ENCODE data around the gene GRM4. TPM values are rescaled to one million over a fixed set of nuclear protein-coding genes. Genes with fewer than 3 reads are reported as not detected.

The GRM4 gene
- total RNA-seq, 1 donor from 2014 or later = not detected

DNA sequence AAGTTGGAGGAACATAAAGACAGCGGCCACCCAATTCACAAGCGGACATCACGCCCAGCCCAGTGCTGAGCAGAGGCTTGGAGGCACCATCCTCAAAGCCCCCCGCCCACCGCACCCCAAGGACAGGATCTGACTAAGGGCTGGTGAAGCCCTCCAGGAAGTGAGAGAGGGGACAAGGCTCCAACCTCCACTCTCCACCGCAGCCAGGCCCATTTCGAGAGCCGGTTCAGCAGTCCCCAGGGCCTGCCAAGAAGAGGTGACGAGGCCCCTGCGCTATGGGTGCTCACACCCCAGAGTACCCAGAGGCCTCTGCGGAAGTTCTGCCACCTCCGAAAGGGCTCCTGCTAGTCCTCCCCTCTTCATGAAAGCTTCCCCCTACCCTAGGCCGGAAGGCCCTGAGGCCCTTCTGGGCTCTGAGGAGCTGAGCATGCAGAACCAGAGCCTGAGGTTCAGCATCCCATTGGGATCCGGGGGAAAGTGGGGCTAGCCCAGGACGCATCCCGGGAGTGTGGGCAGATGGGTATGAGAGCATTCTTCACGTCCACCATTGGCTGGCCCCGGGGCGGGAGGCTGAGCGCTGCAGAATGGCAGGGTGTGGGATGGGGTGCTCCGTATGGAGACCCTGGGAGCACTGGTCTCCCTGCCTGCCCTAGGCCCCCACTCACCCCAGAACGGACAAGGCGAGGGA is 2.5 kb downstream of the GRM4 start:
- no peak for DNase-seq (ENCODE audit: low spot score)

DNA sequence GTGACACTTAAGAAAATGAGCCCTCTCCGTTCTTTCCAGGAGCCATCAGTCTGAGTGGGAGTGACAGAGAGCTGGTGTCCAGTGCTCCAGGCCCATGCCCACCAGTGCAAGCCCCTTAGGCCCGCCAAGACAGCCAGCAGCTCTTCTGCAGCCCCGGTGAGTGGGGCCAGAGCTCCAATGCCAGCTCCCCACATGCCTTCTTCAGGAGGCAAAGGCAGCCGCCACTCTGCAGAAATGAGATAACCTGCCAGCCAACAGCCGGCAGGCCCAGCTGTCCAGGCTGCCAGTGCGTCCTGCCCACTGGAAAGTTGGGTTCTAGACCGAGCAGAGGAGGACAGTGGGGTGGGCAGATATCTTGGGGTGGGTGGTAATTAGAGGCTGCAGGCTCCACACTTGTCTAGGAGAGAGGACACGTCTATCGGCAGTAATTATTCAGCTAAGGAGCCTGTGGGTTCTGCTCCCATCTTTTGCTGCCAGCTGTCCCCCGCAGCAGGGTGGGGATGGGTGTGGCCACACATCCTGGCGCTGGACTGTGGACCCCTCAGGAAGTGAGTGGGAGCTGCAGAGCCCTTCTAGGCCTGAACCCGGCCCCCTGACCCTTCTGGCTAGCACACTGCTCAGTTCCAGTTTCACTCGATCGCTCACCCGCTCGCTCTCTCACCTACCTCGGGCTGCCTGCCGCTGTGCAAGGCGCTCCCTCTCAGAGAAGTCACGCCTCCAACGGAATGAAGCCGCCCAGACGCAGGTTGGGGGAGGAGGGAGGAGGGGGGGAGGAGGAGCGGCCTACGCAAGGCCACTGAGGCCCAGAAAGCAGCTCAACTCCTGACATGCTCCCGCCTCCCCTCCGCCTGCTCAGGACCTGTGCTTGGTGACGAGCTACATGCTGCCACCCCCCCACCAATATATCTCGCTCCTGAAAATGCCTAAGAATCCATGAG is 3.6 kb downstream of the GRM4 start:
- DNase-seq (ENCODE audit: low spot score) = no peak

DNA sequence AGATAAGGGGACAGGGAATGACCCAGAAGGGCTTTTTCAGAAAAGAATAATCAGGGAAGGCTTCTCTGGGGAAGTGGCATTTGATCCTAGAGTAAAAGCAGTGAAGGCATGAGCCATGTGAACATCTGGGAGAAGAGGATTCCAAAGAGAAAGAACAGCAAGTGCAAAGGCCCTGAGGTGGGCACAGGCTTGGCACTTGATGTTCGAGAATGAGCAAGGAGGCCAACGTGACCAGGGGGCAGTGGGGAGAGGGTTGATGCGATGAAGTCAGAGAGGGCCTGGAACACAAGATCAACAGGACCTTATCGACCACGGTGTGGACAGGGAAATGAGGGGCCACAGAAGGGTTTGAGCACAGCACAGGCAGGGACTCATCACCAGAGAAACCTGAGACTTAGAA is 5.8 kb downstream of the GRM4 start:
- no peak for DNase-seq (ENCODE audit: low spot score)

DNA sequence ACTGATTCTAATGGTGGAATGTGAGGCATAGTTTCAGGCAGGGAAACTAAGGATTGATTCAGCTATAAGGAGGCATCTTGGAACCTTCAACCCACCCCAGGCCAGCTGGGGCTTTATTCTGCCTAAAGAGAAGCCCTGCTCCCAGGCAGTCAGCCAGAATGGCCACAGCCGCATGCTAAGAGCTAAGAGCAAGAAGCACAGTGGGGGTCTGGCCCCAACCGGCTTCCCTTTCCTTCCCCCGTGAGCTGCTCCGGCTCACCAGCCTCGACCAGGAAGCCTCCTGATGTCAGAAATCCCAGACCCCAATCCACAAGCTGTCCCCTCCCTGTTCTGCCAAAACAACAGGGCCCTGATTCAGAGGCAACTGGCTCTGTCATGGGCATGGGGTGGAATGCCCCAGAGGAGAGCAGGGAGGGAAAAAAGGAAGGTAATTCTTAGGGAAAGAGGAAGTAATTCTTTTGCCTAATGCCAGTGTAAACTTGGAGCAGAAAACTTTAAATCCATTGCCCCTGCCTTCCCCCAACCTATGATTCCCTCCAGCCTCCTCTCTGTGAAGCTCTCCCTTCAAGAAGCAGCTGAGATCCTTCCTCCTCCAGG is 6.9 kb downstream of the GRM4 start:
- no peak for DNase-seq (ENCODE audit: low spot score)

GRCh38 chr6:34138191-34138590 is 7.7 kb downstream of the GRM4 start:
- DNase-seq (ENCODE audit: low spot score) = no peak

DNA sequence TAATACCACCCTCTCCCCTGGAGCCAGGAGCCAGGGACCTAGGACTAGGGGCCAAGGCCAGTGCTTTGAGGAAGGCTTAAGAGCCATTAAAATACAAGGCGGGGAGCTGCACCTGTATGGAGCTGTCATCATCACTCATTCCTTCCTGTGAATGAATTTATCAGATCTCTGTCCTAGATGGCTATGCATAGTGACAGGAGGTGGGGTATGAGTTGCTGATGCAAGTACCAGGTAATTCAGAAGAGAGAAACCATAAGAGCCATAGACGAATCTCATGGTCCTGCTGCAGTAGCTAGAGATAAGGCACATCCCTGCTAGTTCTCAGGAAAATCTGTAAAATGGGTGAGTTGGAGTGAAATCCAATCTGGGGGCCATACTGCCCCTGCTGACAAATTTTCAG is 10.3 kb downstream of the GRM4 start:
- no peak for DNase-seq (ENCODE audit: low spot score)

DNA sequence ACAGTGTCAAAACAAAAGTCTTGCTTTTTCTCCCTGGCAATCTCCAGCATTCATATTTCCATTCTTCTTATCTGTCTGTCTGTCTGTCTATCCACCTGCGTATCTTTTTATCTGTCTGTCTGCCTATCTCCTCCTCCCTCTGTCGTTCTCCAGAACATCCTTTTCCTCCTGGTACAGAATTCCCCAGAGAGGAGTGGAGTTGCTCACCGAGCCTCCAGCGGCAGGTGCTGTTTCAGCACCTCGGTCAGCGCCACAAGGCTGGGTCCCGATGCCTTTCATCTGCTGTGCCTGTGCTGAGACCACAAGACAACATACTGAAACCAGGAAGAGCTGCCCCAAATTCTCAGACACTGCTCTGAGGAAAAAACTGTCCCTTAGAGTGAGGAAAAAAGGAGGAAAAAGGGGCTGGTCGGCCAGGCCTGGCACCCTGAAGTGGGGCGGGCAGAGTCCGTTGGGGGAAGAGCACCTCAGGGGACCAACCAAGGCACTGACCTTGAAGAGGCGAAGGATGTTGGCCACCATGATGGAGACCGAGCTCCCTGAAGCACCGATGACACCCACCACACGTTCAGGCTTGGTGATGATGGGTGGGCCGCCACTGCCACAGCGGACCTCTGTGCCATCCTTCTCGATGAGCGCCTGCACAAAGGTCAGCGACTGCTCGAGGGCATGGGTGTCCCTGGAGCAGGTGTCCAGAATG is 13.3 kb downstream of the GRM4 start:
- DNase-seq (ENCODE audit: low spot score) = no peak

GRCh38 chr6:34131326-34132290 is 14.3 kb downstream of the GRM4 start:
- DNase-seq (ENCODE audit: low spot score) = no peak

DNA sequence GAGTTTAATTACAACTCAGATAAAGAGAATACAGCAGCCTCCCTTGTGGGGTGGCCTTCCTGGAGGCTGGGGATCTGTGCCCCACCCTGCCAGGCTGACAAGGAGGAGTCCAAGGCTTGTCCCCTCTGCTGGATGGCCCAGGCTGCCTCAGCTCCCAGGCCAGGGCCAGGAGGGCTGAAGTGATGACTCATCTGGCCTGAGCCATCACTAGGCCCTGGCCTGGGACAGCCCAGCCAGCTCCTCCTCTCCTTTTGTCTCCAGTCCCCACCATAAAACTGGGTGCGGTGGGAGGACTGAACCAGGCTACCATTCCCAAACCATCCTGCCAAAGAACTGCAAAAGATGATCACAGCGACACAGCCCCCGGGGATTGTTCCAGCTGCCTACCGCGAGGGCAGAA is 15.0 kb downstream of the GRM4 start:
- DNase-seq (ENCODE audit: low spot score) = no peak

GRCh38 chr6:34129753-34130152 is 16.1 kb downstream of the GRM4 start:
- DNase-seq (ENCODE audit: low spot score) = no peak

- no peak for DNase-seq (ENCODE audit: low spot score)
Measured at GRCh38 chr6:34128045-34128444, 17.8 kb downstream of the GRM4 start.

DNA sequence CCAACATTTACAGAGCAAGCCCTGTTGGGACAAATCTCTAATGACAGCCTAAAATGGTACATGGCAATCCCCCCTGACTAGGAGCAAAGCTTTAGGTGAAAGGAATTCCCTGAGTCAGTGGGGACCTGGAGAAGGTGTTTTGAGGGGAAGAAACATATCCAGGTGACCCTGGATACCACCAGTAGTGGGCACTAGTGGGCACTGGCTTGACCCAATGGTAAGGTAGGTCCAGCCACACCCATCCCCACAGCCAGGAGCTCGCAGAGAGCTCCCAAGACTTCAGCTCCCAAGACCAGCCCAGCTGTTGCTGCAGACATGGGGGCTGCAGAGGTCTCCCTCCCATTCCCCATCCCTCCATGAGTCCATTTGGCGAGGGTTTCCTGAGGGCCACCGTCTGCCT is 19.5 kb downstream of the GRM4 start:
- no peak for DNase-seq (ENCODE audit: low spot score)

DNA sequence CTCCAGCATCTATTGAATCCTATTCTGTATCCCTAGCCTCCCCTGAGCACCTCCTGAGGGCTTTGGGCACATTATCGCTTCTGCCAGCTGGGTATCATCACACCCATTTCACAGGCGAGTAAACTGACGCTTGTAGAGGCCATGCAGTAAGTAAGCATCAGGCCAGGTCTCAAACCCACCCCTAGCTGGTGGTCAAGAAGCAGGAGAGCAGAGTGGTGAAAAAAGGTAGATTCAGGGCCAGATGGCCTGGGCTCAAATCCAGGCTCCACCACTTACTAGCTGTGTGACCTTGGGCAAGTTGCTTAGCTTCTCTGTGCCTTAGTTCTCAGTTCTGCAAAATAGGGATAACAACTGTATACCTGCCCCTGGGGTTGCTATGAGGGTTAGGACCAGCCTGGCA is 19.9 kb downstream of the GRM4 start:
- DNase-seq (ENCODE audit: low spot score) = no peak

DNA sequence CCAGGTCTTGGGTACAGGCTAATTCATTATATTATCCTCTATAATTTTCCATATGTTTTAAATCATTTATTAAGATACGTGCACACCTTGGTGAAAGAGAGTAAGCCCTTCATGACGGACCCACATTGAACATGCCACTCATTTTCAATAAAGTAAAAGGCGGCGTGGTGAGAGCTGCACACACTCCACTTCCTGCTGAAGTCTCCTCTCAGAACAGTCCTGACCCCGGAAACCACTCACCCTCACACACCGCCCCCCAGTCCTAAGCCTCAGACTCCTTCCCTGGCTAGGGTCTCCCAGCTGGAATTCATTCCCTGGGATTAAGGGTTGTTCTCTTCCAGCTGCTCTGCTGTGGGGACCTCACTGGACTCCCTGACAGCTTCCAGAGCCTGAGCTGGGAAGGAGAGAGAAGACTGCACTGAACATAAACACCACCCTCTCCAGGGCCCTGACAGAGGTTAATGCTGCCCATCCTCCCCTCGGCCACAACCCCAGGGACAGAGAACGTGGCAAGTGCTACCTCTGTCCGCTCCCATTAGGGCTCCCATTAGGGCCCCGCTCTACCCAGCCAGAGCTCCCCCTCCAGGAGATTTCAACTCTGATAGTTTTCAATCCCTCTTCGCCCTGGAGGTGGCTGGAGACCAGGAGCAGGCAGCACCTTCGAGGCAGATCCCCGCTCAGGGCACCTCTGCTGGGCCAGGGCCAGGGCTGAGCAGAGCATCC is 24.8 kb downstream of the GRM4 start:
- DNase-seq (ENCODE audit: low spot score) = no peak

DNA sequence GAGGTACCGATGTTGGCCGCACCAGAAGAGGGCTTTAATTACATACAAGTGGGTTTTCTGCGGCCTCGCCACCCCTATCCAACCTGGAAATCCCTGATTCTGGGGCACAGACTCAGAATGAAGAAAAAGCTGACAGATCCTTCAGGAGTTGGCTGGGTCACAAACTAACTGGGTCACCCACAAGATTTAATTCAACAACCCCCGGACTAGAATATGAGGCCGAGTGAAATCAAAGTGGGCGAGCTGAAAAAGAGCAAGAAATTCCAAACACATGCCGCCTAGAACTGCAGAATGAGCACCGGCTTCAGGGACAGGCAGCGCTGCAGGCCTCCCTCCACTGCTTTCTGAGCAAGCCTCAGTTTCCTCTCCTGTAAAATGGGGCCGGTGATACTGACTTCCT is 30.0 kb downstream of the GRM4 start:
- DNase-seq (ENCODE audit: low spot score) = no peak

DNA sequence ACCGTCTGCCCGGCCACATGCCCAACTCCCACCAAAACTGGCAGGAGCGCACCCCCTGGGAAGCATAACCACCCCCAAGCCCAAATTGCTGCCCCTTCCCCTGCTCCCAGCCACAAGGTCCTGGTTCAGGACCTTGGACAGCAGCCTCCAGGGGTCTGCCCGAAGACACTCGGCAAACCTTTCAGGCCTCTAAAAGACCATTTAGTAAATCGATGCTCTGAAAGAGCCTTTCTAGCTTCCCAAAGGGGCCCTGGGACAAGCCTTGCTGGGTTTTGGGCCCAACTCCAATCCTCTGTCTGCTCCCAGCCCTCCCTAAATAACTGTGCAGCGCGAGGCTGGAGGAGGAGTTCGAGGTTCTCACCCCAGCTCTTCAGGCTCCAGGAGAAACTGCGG is 30.5 kb downstream of the GRM4 start:
- no peak for DNase-seq (ENCODE audit: low spot score)

- no peak for DNase-seq (ENCODE audit: low spot score)
Measured at GRCh38 chr6:34114695-34115402, 31.0 kb downstream of the GRM4 start.

- no peak for DNase-seq (ENCODE audit: low spot score)
Measured at GRCh38 chr6:34113532-34113931, 32.4 kb downstream of the GRM4 start.

GRCh38 chr6:34112126-34112525 is 33.8 kb downstream of the GRM4 start:
- DNase-seq (ENCODE audit: low spot score) = no peak

All from mesenteric fat pad (tissue), 1 donor.